ENCODE data around the gene KCNQ1.
A peak's percentile ranks its signal among the peaks of the same experiment; 100 is the strongest.

Gene KCNQ1

DNA sequence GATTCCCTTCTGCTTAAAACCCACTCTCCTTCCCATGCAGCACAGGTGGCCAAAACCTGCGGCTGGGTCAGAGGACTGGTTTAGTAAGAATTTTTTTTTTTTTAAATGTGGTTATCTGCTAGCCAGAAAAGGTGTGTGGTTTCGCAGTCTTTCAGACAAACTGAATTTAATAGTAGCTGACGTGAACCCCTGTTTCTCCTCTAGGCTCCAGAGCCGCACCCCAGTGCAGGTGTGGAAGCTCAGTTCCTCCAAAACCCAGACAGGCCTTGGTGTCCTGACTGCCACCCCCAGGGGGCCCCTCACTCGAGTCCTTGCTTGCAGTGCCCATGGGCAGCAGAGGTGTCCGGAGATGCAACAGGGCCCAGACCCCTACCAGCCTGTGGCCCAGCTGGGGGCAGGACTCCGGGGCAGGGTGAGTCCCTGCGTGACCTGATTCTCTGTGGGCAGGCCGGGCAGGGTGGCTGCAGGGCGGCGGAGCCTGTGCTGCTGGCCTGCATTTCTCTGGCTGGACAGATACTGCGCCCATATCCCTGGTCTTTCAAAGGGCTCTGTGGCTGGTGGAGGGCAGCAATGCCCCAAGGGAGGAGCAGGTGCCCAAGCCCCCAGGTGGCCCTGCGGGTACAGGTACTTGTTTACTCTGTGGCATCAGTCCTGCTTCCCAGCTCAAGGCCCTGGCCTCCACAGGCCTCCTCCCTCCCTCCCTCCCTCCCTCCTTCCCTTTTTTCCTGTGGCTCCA, 15.2 kb downstream of the KCNQ1 start:
- no peak for DNase-seq (ENCODE audit: low read depth in 2 of 2)

DNA sequence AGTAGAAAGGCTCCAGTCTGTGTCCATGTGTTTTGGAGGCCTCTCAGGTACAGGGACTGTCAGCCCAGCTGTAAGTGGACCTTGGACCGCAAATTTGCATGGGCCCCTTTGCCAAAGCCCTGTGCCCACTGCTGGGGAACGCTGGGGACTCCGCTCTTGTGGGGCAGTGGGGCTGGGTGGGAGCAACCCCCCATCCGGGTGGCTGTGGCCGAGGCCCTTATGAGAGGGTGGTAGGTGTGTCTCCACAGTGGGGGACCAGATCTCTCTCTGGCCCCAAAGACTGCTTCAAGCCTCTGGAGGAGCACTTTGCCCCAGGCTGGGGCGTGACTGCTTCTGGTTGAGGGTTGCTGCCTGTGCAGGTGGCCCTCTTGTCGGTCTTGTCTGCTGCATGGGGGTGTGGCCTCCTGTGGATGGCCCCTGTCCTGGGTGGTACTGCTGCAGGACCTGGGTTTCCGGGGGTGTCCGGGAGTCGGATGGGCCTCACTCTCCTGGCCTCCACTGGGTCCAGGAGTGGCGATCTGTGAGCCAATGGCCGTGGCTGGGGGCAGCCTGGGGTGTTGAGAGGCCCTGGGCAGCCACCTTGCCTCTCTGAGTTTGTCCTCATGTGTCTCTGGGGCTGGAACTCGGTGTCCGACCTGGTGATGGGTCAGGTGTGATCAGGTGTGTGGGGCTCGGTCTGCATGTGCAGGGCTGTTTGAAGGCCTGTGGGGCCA, 15.9 kb downstream of the KCNQ1 start:
- DNase-seq (ENCODE audit: low read depth in 2 of 2): no peak

DNA sequence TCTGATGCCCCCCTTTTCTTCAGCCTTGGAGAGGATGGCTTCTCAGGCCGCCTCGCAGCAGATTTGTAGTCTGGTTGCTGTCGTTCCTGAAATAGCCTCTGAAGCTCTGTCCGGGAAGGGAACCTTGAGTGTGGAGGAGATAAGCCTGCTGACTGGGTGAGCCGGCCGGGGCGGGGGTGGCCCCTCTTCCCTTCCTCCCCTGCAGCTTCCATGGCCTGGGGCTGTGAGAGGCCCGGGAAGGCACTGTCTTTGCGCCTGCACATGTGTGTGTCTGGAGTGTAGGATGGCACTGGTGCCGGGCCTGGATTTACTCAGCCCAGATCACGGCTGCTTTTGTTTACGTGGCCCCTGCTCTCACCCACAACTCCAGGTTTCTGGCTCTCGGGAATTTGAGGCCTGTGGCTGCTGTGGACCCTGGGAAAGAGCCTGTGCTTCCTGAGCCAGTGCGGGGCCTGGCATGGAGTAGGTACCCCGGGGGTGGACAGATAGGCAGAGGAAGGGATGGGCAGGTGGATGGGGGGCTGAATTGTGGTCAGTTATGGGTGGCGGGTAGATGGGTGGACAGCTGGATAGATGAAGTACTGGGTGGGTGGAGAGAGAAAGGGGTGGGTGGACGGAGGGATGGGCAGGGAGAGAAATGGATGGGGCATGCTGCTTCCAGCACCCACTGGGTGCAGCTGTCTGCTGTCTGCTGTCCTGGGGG, 16.6 kb downstream of the KCNQ1 start:
- DNase-seq (ENCODE audit: low read depth in 2 of 2): no peak

DNA sequence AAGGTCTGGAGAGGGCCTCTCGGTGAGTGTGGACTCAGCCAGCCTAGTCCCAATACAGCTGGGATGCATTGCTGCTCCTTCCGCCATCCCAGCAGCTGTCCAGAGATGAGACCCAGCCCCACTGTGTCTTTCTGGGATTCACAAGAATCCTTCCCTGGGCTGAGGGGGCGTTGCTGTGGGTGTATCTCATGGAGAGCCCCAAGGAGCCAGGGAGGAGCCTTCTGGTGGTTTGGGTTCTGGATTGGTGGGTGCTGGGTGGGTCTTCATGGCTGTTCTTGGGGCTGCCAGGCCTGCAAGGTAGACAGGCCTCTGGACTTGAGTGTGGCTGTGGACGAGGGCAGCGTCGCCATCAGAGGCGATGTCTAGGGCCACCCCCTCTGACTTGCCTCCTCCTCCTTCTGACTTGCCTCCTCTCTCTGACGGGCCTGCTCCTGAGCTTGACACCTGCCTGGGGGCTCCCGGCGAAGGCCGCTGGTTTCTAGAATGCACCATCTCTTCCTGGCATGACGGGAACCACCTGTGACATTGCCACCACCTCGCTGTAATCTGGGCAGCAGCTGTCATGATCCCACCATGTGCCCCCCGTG, 17.2 kb downstream of the KCNQ1 start:
- no peak for DNase-seq (ENCODE audit: low read depth in 2 of 2)

DNA sequence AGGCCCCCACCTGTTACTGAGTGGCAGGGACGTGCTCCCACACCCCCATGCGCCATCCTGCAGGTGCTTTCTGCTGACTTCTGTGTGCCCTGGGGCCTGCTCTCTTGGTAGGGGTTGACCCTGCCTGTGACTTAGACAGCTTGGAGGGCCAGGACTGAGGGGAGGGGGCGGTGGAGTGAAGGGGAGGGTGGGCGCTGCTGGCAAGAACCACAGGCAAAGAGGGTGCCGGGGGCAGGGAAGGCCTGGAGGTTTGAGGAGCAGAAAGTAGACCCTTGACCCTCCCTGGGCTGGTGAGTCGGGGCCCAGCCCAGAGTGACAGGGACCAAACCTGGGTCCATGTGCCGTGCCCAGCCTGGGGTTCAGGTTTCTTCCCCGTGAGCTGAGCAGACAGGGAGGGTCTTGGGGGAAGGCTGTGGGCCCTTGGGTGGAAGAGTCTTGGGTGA, 17.8 kb downstream of the KCNQ1 start:
- no peak for DNase-seq (ENCODE audit: low read depth in 2 of 2)

DNA sequence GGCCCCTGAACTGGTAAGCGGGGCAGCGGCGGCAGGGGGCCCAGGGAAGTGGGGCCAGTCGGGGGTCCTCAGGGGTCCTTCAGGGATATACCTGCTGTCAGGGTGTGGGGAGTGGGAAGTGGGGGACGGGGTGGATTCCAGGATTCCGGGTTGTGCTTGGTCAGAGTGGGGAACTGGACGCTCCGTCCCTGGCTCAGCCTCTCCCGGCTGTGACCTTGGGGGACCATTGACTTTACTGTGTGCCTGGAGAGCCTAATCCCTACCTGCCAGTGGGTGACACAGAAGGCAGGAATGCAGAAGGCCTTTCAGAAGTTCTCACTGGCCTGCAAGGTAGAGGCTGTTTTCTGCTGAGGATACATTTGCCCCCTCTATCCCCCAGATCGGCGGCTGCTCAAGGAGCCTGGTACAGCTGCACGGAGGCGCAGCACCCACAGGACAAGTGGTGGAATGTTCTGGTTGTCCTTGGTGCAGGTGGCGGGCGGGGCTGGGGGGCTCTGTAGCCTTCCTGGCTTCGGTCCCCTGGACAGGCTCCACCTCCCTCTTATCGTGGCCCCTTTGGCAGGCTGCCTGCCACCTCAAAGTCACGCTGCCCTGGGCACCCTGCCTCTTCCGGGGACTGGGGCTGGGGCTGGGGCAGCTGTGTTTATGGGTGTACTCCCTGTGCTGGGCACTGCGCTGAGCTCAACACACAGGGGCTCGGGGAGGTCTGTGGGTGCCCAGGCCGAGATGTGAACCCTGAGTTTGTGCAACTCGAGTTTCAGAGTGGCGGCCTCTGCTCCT, 18.4 kb downstream of the KCNQ1 start:
- DNase-seq (ENCODE audit: low read depth in 2 of 2): no peak

DNA sequence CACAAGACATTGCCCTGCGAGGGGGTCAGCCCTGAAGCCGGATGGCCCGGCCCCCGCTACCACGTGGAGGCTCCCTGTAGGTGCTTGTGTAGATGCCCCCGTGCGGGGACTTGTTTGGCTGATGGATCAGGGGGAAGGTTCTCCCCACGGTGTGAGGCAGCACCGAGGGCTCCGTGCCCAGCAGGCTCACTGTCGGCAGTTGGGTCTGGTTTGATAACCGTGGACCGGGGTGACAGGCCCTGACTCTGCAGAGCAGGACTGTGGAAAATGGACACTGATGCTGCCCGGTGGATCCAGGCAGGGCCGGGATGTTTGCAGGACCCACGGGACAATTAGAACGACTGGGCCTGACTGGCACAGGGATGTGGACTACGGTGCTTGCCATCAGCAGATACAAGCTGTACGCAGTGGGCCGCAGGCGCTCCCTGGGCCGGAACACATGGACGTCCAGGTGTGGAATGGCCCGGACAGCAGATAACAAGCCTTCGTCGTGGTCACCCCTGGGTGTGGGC, 19.0 kb downstream of the KCNQ1 start:
- no peak for DNase-seq (ENCODE audit: low read depth in 2 of 2)

DNA sequence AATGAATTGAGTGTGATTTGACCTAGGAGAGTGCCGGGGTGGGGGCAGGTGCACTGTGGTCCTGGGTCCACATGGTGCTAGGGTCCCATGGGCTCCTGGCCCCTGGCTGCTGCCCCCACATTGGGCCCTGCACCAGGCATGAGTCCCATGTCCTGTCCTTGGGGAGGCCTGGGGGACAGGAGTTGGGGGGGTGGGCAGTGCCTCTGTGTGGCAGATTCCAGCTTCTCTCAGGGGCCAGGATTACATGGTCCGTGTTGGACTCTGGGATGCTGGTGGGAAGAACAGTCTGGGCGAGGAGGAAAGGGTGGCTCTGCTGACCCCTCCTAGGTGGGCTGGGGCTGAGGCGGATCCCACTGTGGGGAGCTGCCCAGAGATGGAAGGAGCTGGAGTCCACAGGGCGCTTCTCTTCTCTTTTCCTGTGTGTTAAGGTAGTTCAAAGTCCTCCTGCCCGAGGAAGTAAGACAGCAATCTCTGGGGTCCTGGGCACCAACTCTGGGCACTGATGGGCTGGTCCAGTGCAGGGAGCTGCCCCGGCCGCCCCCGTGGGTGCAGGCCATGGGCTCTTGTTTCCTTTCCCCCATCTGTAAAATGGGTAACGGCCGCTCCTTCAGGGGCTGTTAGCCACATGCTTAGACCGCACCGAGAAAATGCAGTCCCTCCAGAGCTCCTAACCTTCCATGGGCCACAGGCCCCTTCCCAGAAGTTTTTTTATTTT, 19.8 kb downstream of the KCNQ1 start:
- DNase-seq (ENCODE audit: low read depth in 2 of 2): no peak

DNA sequence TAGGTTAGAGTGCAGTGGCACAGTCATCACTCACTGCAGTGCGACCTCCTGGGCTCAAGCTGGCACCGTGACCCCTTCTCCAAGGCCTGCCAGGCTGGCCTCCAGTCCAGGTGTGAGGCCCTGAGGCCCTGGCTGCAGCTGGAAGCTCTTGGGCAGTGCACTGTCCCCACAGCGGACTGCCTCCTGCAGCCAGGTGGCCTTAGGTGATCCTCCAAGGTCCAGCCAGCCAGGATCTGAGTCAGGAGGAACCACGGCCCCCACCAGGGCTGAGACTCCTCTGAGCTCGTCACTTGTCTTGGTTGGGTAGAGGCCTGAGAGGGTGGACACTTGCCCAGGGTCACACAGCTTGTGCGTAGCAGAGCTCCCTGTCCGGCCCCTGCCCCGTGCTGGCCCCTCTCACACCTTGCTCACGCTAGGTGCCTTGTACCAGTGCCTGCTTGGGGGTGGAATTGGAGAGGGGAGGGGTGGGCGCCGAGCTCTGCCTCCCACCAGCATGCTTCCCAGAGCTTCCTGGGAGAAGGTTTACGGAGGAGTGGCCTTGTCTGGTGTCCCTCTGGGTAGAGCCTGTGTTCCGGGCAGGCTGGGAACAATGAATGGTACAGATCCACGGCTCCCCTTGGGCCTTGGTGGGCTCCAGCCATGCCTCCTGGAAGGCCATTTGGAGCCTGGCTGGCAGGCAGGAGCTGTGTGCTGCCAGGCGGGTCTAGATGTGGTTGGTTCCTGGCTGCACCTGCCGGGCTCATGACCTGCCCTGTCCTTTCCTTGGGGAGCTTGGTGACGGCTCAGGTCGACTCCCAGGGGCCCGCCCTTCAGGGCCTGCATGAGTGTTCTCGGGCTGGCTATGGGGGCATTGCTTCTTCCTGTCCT, 20.6 kb downstream of the KCNQ1 start:
- DNase-seq (ENCODE audit: low read depth in 2 of 2): no peak

DNA sequence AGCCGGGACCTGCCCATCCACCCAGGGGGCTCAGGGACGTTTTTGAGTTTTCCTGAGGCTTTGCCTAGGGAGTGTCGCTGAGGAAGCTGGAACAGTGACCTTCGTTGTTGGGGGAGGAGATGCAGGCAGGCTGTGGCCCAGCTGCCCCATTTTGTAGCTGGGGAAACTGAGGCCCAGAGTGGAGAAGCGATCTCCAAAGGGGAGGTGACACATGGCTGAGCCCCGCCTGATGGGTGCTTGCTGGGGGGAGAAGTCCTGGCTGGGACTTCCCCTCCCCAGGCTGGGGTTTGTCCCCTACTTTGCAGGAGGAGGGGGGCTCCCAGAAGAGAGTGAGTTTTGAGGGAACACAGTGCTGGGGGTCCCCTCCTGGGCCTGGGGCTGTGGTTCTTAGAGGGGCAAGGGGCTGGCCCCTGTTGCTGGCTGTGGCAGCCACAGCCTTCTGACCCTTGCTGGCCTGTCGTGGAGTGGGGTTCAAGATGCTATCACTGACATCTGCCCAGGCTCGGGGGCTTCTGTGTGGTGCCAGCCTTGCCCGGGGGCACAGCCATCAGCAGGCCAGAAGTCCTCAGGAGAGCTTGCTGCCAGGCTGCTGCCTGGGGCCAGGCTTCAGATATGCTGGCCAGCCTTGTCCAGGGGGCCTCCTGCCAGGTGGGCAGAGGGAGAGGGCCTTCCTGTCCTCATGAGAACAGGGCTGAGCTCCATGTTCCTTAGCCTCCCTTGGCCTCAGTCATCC, 21.4 kb downstream of the KCNQ1 start:
- DNase-seq (ENCODE audit: low read depth in 2 of 2): no peak

DNA sequence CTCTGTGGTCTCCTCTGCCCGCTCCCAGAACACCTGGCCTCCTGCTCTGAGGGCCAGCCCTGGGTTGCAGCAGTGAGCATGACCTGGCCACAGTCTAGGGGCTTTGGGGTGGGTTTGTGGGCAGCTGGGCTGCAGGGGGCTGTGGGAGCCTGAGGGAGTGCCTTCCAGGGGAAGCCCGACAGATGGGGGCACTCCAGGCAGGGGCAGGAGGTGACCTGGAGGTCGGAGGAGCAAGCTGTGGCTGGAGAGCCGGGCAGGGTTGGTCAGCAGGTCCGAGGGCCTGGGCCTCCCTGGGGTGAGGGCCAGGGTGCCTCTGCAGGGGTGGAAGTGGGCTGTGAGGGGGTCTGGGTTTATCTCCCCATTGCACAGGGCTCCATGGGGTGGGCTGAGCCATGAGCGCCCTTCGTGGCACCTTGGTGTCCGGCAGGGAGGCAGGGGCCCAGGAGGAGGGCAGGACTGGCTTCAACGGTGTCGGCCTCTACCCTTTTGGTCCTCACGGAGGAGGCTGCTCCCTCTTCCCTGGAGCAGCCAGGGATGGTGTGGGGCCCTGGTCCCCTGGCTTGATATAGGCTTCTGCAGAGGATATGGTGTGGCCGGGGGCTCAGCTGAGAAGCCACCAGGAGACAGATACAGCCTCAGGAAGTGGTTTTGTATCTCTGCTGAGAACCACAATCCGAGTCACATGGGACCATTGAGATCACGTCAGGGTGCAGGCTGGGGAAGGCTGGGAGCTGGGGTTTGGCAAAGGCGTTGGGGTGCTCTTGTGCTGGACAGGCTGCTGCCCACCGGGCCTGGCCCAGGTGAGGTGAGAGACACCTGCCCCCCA, 22.3 kb downstream of the KCNQ1 start:
- DNase-seq (ENCODE audit: low read depth in 2 of 2): peak; percentile 25 to 28

DNA sequence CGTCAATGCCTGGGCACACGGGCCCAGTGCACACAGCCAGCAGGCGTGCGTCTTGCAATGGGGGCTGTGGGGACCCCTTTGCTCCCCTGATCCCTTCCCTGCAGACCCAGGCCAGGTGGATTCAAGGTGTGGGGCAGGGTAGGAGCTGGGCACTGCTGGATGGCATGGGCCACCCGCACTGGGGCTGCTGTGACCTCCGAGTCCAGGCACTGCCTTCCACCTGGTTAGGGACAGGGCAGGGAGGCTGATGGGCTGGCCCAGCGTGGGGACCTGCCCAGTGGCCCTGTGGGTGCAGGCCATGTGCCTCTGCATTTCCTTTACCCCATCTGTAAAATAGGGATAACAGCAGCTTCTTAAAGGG, 22.9 kb downstream of the KCNQ1 start:
- no peak for DNase-seq (ENCODE audit: low read depth in 2 of 2)

DNA sequence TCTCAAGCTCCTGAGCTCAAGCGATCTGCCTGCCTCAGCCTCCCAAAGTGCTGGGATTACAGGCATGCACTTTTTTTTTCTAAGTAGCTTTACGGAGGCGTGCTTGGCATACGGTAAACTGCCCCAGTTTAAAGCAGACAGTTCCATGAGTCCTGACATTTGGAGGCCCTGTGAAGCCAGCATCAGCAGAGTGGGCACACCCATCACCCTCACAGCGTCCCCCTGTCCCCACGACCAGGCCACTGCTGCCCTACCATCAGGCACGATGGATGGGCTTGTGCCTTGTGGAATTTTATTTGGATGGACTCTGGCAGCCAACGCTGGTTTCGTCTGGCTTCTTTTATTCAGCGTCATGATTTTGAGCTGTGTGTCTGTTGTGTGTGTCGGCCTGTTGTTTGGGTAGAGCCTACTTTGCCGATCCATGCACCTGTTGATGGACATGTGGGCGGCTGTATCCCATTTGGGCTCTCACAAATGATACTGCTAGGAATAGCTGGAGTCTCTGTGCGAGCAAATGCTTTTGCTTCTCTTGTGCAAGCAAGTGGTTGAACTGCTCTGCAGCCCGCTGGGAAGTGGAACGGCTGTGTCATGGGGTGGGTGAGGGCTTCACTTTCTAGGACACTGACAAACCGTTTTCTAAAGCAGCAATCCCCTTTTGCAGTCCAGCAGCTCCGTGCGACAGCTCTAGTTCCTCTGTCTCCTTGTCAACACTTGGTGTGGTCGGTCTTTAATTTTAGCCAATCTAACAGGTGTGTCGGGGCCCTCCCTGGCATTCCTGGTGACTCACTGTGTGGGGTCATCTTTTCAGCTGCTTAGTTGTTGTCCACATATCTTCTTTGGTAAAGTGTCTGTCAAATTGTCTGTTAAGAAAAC, 23.8 kb downstream of the KCNQ1 start:
- DNase-seq (ENCODE audit: low read depth in 2 of 2): no peak

DNA sequence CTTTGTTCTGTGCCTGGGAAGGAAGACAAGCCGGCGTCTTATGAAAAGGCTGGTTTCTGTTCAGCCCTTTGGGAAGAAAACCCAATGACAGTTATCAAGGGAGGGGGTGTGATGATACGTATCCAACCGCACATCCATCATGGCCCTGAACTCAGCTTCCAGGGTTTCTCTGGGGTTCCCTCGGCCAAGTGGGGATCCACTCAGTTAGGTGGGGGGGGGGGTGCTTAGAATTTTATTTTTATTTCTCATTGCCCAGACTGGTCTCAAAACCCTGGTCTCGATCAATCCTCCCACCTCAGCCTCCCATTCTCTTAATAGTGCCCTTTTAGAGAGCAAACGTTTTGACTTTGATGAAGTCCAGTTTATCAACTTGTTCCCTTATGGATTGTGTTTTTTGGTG, 25.7 kb downstream of the KCNQ1 start:
- DNase-seq (ENCODE audit: low read depth in 2 of 2): no peak

DNA sequence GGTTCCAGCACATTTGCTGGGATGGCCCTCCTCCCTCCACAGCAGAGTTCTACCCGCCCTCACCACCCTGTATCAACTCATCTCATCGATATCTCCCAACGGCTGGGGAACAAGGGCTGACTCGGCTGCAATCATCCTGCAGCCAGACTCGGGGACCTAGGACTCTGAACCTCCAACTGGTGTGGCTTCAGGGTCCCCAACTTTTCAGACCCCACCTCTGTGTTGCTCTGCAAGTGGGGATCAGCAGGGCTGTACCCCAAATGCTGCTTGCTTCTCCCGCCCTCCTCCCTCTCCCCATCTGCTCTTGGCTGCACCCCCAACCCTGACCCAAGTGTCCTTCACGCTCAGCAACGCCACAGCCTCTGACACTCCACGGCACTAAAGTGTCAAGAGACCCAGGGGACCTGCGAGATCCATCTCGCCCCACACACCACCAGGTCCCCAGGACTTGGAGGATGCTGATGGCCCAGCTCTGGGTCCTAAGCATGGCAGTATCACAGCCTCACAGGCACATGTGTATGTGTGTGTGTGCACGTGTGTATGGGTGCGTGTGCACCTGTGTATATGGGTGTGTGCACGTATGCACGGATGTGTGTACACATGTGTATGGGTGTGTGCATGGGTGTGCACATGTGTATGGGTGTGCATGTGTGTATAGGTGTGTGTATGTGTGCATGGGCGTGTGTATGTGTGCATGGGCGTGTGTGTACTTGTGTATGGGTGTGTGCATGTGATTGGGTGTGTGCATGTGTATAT, 26.4 kb downstream of the KCNQ1 start:
- no peak for DNase-seq (ENCODE audit: low read depth in 2 of 2)

DNA sequence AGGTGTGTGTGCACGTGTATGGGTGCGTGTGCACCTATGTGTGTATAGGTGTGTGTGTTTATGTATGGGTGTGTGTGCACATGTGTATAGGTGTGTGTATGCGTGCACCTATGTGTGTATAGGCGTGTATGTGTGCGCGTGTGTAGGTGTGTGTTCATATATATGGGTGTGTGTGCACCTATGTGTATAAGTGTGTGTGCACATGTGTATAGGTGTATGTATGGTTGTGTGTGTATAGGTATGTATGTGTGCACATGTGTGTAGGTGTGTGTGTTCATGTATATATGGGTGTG, 26.9 kb downstream of the KCNQ1 start:
- no peak for DNase-seq (ENCODE audit: low read depth in 2 of 2)

All from stimulated activated CD8-positive, alpha-beta memory T cell treated with anti-CD3 and anti-CD28 coated beads, Interleukin-15, amount 100 ng/mL, for 48 hours (primary cell).